Ureter (tissue), 1 donor: Measurements from ENCODE around the gene LDHAL6A. TPM values are rescaled to one million over a fixed set of nuclear protein-coding genes. Genes with fewer than 3 reads are reported as not detected.
"Not testable (repeated sequence)": the region's sequence is repeated elsewhere in the genome, so short reads cannot be mapped to it uniquely, and the experiment has no call there.

Experiments used
- DNase-seq: peaks from one replicate; pipeline ENCODE4 v3.0.0-alpha.2; 2020; ENCODE audit warnings: low spot score
- total RNA-seq: library from RNA; stranded (reverse); gene quantifications from one replicate; pipeline ENCODE4 v1.2.4, GENCODE V29; 2023
- donor health status: DM: yes; HTN: yes; CAD: no.

LDHAL6A gene
- total RNA-seq = not detected

- no peak for DNase-seq
Observed at GRCh38 chr11:18455686-18456372, at the start of gene LDHAL6A. LDHAL6A (plus strand) TSS chr11:18455856; CDS start chr11:18456681, 825 bp downstream.

DNA sequence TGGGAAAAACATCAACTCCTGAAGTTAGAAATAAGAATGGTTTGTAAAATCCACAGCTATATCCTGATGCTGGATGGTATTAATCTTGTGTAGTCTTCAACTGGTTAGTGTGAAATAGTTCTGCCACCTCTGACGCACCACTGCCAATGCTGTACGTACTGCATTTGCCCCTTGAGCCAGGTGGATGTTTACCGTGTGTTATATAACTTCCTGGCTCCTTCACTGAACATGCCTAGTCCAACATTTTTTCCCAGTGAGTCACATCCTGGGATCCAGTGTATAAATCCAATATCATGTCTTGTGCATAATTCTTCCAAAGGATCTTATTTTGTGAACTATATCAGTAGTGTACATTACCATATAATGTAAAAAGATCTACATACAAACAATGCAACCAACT is 48.3 kb upstream of the LDHAL6A start:
- DNase-seq = not testable (repeated sequence)

DNA sequence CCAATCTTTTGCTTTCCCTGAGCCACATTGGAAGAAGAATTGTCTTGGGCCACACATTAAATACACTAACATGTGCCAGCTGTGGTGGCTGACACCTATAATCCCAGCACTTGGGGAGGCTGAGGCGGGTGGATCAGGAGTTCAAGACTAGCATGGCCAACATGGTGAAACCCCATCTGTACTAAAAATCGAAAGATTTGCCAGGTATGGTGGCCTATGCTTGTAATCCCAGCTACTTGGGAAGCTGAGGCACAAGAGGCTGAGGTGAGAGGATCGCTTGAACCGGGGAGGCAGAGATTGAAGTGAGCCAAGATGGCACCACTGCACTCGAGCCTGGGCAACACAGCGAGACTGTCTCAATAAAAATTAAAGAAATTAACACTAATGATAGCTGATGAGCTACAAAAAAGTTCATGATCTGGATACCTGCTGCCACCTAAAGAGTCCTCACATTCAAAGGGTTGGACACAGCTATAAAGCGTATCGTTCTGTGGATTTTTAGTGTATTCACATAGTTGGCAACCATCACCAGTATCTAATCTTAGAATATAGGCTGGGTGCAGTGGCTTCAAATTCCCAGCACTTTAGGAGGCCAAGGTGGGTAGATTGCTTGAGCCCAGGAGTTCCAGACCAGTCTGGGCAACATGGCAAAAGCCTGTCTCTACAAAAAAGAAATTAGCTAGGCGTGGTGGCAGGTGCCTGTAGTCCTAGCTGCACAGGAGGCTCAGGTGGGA is 46.9 kb upstream of the LDHAL6A start:
- no peak for DNase-seq

DNA sequence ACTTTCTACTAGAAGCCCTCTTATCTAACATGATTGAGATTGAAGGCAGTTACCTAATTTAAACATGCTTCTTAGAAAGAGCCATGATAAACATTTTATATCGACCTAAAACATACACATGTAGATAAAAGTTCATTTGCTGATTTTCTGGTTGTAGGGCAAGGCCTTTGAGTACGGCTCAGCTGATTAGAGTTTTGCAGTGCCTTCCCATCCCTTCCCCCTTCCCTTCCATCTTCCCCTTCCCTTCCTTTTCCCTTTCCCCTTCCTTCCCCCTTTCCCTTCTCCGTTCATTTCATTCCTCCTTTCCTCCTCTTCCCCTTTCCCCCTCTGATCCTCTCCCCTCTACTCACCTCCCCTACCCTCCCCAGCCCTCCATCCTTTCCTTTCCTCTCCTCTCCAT is 39.2 kb upstream of the LDHAL6A start:
- DNase-seq = no peak

GRCh38 chr11:18419040-18419439 is 36.6 kb upstream of the LDHAL6A start:
- DNase-seq = no peak

DNA sequence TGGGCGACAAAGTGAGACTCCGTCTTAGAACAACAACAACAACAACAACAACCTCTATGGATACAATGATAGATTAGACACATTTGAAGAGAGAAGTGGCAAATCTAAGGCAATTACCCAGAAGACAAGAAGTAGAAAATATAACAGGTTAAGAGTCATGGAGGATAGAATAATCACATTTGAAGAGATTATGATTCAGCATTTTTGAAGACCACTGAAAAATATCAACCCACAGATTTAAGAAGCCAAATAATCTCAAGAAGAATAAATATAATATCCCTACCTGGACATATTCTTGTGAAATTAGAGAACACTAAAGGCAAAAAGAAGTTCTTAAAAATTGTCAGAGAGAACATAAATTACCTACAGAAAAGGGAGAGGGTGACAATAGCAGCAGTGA is 35.6 kb upstream of the LDHAL6A start:
- no peak for DNase-seq

GRCh38 chr11:18427240-18427639 is 28.4 kb upstream of the LDHAL6A start:
- DNase-seq = no peak

DNA sequence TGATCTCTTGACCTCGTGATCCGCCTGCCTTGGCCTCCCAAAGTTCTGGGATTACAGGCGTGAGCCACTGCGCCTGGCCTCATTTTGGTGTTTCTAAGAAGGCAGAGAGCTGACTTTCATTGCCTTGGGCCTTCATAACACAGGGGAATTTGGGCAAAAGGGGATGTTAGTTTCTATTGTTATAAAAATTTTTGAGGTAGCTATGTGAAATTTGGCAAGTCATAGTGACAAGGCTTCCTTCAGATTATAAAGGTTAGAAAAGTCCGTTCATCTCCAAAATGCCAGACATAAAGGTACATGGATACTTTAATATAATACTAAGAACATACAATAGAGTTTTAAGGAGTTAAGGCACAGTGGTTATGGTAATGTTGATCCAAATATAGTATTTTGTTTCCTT is 26.3 kb upstream of the LDHAL6A start:
- DNase-seq = no peak

DNA sequence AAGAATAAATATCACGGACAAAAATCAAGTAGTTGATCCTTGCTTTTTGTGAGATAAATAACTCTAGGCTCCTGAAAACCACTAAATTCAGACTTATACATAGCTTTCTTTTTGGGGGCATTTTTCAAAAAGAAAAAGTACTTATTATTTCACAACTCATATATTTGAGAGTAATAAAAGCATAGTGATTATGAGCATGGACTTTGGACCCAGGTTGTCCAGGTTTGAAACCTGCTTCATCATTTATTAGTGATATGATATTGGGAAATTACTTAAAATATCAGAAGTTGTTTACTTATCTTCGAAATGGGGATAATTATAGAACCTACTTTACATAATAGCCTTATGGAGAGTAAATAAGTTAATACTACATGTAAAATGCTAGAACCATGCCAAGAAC is 17.0 kb upstream of the LDHAL6A start:
- DNase-seq = no peak

DNA sequence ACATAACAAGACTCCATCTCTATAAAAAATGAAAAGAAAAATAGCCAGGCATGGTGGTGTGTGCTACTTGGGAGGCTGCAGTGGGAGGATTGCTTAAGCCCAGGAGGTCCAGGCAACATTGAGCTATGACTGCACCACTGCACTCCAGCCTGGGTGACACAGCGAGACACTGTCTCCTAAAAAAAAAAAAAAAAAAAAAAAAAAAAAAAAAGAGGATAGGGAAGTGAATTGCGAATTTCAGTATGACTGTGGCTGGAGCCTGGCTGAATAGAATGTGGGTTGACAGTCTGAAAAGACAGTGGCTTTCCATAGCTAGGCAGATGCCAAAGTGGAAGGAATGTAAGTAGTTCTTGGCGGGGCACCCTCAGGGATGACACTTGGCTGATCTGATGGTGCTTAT is 6.4 kb upstream of the LDHAL6A start:
- no peak for DNase-seq

DNA sequence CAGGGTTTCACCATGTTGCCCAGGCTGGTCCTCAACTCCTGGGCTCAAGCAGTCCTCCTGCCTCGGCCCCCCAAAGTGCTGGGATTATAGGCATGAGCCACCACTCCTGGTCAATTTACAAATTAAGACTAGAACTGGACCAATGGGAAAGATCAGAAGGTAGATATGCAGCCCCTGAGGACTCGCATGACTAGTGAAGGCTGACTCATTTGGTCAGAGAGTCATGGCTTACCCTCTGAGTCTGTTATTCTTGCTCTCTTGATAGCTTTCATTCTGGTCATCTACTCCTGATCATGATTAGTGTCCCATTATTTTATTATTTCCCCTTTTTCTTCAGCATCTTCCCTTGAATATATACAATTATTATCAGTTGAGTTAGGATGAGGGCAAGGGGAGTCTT is 2.7 kb upstream of the LDHAL6A start:
- DNase-seq = no peak

GRCh38 chr11:18457450-18457849 is 1.8 kb downstream of the LDHAL6A start:
- no peak for DNase-seq

DNA sequence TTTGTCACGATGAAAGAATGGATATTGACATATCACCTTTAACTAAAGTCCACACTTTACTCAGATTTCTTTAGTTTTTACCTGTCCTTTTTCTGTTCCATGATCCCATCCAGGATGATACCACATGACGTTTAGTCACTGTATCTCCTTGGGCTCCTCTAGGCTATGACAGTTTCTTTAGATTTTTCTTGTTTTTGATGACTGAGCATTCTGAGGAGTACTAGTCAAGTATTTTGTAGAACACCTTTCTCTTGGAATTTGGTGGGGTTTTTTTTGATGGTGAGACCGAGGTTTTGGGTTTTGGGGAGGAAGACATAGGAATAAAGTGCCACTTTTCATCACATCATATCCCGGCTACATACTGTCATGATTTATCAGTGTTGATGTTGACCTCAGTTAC is 4.0 kb downstream of the LDHAL6A start:
- DNase-seq = no peak

GRCh38 chr11:18461909-18462308 is 6.3 kb downstream of the LDHAL6A start:
- no peak for DNase-seq

GRCh38 chr11:18463439-18463838 is 7.8 kb downstream of the LDHAL6A start:
- DNase-seq = no peak

DNA sequence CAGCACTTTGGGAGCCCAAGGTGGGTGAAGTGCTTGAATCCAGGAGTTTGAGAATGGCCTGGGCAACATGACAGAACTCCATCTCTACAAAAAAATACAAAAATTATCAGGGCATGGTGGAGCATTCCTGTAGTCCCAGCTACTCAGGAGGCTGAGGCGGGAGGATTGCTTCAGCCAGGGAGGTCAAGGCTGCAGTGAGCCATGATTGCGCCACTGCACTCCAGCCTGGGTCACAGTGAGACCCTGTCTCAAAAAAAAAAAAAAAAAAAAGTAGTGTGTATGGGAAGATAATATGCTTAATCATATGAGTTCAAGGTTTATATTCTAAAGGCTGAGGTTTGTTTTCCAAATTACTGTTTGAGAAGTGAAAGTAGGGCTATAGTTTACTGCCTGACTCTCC is 10.7 kb downstream of the LDHAL6A start:
- no peak for DNase-seq

DNA sequence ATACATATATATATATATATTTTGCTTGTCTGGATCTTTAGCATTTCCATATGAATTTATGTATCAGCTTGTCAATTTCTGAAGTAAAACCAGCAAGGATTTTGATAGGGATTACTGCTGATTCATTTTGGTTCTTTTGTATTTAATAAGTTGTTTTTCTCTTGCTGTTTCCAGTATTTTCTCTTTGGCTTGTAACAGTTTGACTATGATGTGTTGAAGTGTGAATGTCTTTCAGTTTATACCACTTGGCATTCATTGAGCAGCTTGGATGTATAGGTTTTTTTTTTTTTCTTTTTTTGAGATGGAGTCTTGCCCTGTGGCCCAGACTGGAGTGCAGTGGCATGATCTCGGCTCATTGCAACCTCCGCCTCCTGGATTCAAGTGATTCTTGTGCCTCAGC is 12.4 kb downstream of the LDHAL6A start:
- DNase-seq = no peak

- no peak for DNase-seq
Observed at GRCh38 chr11:18468961-18469360, 13.3 kb downstream of the LDHAL6A start.

- no peak for DNase-seq
Observed at GRCh38 chr11:18471995-18472394, 16.3 kb downstream of the LDHAL6A start.

DNA sequence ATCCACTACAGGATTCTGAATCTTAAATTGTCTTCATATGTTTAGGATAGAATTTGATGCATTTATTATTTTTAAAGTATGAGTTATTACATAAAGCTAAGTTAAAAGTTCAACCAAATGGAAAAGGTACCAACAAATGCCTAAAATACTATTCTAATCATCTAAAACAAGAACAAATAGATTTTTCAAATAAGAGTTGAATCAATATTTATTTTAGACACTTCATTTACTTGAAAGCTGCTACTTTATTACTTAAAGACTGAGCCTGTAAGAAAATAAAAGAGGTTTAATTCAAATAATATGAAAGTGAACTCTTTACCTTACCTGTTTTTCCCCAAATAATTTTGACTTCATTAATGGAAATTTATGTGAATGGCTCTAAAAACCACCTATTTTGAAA is 16.9 kb downstream of the LDHAL6A start:
- DNase-seq = no peak

DNA sequence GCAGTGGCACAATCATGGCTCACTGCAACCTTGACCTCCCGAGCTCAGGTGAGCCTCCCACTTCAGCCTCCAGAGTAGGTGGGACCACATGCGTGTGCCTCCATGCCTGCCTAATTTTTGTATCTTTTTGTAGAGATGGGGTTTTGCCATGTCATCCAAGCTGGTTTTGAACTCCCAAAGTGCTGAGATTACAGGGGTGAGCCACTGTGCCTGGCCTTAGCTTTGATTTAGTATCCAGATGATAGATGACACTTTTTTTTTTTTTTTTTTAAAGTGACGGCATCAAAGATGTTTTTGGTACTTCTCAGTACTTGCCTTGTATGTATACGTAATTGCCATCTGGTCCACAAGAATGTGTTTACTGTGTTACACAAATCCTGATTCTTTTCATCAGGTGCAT is 23.4 kb downstream of the LDHAL6A start:
- no peak for DNase-seq

GRCh38 chr11:18485913-18486528 is 30.4 kb downstream of the LDHAL6A start:
- no peak for DNase-seq

DNA sequence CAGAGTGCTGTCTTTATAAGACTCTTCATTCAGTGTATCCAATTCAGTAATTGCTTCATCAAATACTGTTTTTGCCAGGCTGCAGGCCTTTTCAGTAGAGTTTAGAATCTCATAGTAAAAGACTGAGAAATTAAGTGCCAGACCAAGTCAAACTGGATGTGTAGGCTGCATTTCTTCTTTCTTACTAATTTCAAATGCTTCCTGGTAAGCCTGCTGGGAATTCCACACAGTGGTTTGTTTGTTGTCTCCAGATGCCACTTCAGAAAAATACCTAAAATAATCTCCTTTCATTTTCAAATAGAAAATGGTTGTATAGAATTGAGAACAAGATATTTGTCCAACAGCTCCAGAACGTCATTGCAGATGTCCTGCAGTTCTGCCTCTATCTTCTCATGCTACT is 34.7 kb downstream of the LDHAL6A start:
- DNase-seq = no peak
